Lower lobe of right lung (tissue), 2 donors: ENCODE data around the gene CCDC33. TPM values are rescaled to one million over a fixed set of nuclear protein-coding genes. Genes with fewer than 3 reads are reported as not detected.

Experiments
- ATAC-seq, 2 donors: fragments of 200-7000 bp; cut with Tn5 transposase; one replicate each; pipeline ENCODE4 v1.9.1; 2020 to 2022; ENCODE audit warnings: mild to moderate bottlenecking in 2 of 2, moderate library complexity in 2 of 2
- DNase-seq: peaks from one replicate; pipeline ENCODE4 v3.0.0-alpha.2; 2020
- H3K27ac ChIP-seq: fragments of 200-600 bp; one replicate; pipeline ENCODE4 v1.8.0; 2022
- H3K27me3 ChIP-seq: fragments of 200-600 bp; one replicate; pipeline ENCODE4 v1.8.0; 2022; ENCODE audit warnings: low read depth
- H3K36me3 ChIP-seq: fragments of 200-600 bp; one replicate; pipeline ENCODE4 v1.8.0; 2022; ENCODE audit warnings: mild to moderate bottlenecking
- H3K4me1 ChIP-seq: fragments of 200-600 bp; one replicate; pipeline ENCODE4 v1.8.0; 2022
- H3K4me3 ChIP-seq: fragments of 200-600 bp; one replicate; pipeline ENCODE4 v1.8.0; 2022; ENCODE audit warnings: mild to moderate bottlenecking
- H3K9me3 ChIP-seq: fragments of 200-600 bp; one replicate; pipeline ENCODE4 v1.8.0; 2022
- CTCF ChIP-seq: fragments of 200-600 bp; IDR thresholded peaks from one replicate; pipeline ENCODE4 v1.8.0; 2022; ENCODE audit warnings: antibody characterized with exemption, mild to moderate bottlenecking
- intact Hi-C: fragments of 100-400 bp; cut with DNase I; formaldehyde crosslinking; loops from one replicate; pipeline ENCODE4 v1.11.0; 2022
- total RNA-seq: library from RNA; stranded (reverse); fragmentation: NEBNext Ultra II Directional; extraction: Animal tissue kit (Norgen Biotek cat#: 25700); gene quantifications from one replicate; pipeline ENCODE4 v1.2.1, GENCODE V29; 2021
- donor health status: DM: no; HTN: yes; CAD: no; lungs with severe emphysema.

The CCDC33 gene
- total RNA-seq, 1 donor from 2014 or later: 5.9 TPM

DNA sequence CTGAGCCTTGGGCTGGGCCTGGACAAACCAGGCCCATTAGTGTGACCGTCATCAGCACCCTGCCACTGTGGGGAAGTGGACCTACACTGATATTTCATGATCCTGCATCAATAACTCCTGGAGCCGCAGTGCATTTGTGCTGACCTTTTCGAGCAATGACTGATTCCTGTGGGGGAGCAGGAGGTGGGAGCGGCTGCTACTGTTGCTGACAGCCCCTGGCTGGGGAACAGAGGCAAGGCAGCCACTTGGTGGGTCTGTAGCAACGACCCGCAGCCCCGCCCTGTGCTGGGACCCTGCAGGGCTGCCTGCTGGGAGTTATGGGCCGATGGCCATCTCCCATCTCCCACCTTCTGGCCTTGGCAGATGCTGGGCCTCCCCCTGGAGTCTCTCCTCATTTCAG is 42.1 kb downstream of the CCDC33 start:
- no peak for TF ChIP-seq CTCF
- H3K4me3 ChIP-seq: no peak overlapping the region
- peaks cover 26% of the 10 kb centered on the region for H3K27me3 ChIP-seq
- no peaks in the 10 kb centered on the region for H3K4me1 ChIP-seq
- no peaks in the 10 kb centered on the region for H3K36me3 ChIP-seq
- ATAC-seq: no peak
- no peak for DNase-seq
- no peaks in the 10 kb centered on the region for H3K9me3 ChIP-seq
- intact Hi-C loops: no loop called here
- no peak overlapping the region for H3K27ac ChIP-seq

- Histone ChIP-seq H3K9me3 (no peaks in the 10 kb centered on the region), H3K36me3 (no peaks in the 10 kb centered on the region), H3K27ac (no peak overlapping the region), H3K4me3 (no peak overlapping the region), H3K4me1 (no peaks in the 10 kb centered on the region), H3K27me3 (peaks cover 27% of the 10 kb centered on the region)
- intact Hi-C loops: no loop called here
- DNase-seq: no peak
- ATAC-seq: no peak
- TF ChIP-seq CTCF: no peak
Observed at GRCh38 chr15:74281147-74282133, 45.3 kb downstream of the CCDC33 start.

GRCh38 chr15:74283368-74283767 is 47.2 kb downstream of the CCDC33 start:
- no peaks in the 10 kb centered on the region for H3K4me1 ChIP-seq
- TF ChIP-seq CTCF: no peak
- no peak overlapping the region for H3K27ac ChIP-seq
- H3K4me3 ChIP-seq: no peak overlapping the region
- intact Hi-C loops: no loop called here
- H3K27me3 ChIP-seq: peaks cover 27% of the 10 kb centered on the region
- H3K9me3 ChIP-seq: no peaks in the 10 kb centered on the region
- DNase-seq (no peak), ATAC-seq (no peak)
- no peaks in the 10 kb centered on the region for H3K36me3 ChIP-seq

GRCh38 chr15:74289671-74290070 is 53.5 kb downstream of the CCDC33 start:
- Histone ChIP-seq H3K36me3 (no peaks in the 10 kb centered on the region), H3K4me3 (no peak overlapping the region), H3K27me3 (peaks cover 12% of the 10 kb centered on the region), H3K4me1 (no peaks in the 10 kb centered on the region), H3K27ac (no peak overlapping the region), H3K9me3 (no peaks in the 10 kb centered on the region)
- no peak for DNase-seq
- ATAC-seq: no peak
- intact Hi-C loops: no loop called here
- TF ChIP-seq CTCF: no peak

- Histone ChIP-seq H3K4me3 (no peak overlapping the region), H3K4me1 (no peaks in the 10 kb centered on the region), H3K27ac (no peak overlapping the region), H3K27me3 (peaks cover 12% of the 10 kb centered on the region), H3K36me3 (no peaks in the 10 kb centered on the region), H3K9me3 (no peaks in the 10 kb centered on the region)
- DNase-seq: no peak
- ATAC-seq: no peak
- intact Hi-C loops: no loop called here
- no peak for TF ChIP-seq CTCF
Observed at GRCh38 chr15:74290645-74291044, 54.5 kb downstream of the CCDC33 start.
